IMR-90 (cell line): ENCODE data around the gene POLR3K. TPM values are rescaled to one million over a fixed set of nuclear protein-coding genes. Genes with fewer than 3 reads are reported as not detected.

Source experiments
- ATAC-seq: fragments of 200-7000 bp; cut with Tn5 transposase; 2 replicates; pipeline ENCODE4 v1.9.1; 2020; ENCODE audit warnings: low read depth, mild to moderate bottlenecking, moderate library complexity
- BruUV-seq: library from RNA; stranded (reverse); fragments of 400-500 nt; replicated peaks from 2 replicates; lab custom pipeline; 2021; lab: Mats Ljungman, UMichigan
- CTCF ChIA-PET: fragments of 300-600 bp; formaldehyde crosslinking; extraction: SDS; loops from one replicate; lab custom pipeline; 2021; ENCODE audit warnings: antibody characterized with exemption; lab: Yijun Ruan, JAX
- POLR2A ChIA-PET: fragments of 300-600 bp; sonication (Branson Sonifier 250); formaldehyde crosslinking; loops from one replicate; lab custom pipeline; 2022; ENCODE audit warnings: antibody characterized with exemption; ENCODE audit not compliant: unreplicated experiment; lab: Charles Lee
- DNase-seq: peaks from one replicate; pipeline ENCODE4 v3.0.0; 2013
- H2AFZ ChIP-seq: replicated peaks from 2 replicates; pipeline ENCODE3; 2013; ENCODE audit warnings: low read length, mild to moderate bottlenecking; ENCODE audit not compliant: poor library complexity
- H2AK5ac ChIP-seq: 2 replicates; pipeline ENCODE4 v1.6.1; 2013; ENCODE audit warnings: low read depth, low read length, inconsistent platforms
- H2AK9ac ChIP-seq: replicated peaks from 2 replicates; pipeline ENCODE3; 2013; ENCODE audit warnings: mild to moderate bottlenecking, low read depth, low read length, moderate library complexity; ENCODE audit not compliant: poor library complexity
- H2BK120ac ChIP-seq: 2 replicates; pipeline ENCODE4 v1.6.1; 2013; ENCODE audit warnings: low read depth, low read length, inconsistent platforms
- H2BK15ac ChIP-seq: 3 replicates; pipeline ENCODE4 v1.6.1; 2013; ENCODE audit warnings: low read depth, low read length, inconsistent platforms
- H2BK20ac ChIP-seq: 2 replicates; pipeline ENCODE4 v1.6.1; 2013; ENCODE audit warnings: low read depth, mild to moderate bottlenecking, inconsistent platforms, low read length, moderate library complexity
- H2BK5ac ChIP-seq: 2 replicates; pipeline ENCODE4 v1.6.1; 2013; ENCODE audit warnings: mild to moderate bottlenecking, low read depth, low read length, inconsistent platforms; ENCODE audit not compliant: poor library complexity, severe bottlenecking
- H3K14ac ChIP-seq: replicated peaks from 2 replicates; pipeline ENCODE4 v1.6.1; 2013; ENCODE audit warnings: low read depth, low read length, inconsistent platforms
- H3K18ac ChIP-seq: 2 replicates; pipeline ENCODE4 v1.6.1; 2013; ENCODE audit warnings: low read depth, low read length, control low read depth
- H3K23ac ChIP-seq: 2 replicates; pipeline ENCODE4 v1.6.1; 2013; ENCODE audit warnings: low read depth, low read length, inconsistent platforms
- H3K27ac ChIP-seq: 2 replicates; pipeline ENCODE4 v1.5.1; 2013; ENCODE audit warnings: mild to moderate bottlenecking, control low read depth, low read length; ENCODE audit not compliant: insufficient read depth
- H3K27me3 ChIP-seq: 2 replicates; pipeline ENCODE4 v1.6.1; 2013; ENCODE audit warnings: low read length; ENCODE audit not compliant: control insufficient read depth, insufficient read depth
- H3K36me3 ChIP-seq: 2 replicates; pipeline ENCODE4 v1.6.1; 2013; ENCODE audit warnings: low read length, mixed read lengths; ENCODE audit not compliant: control insufficient read depth, insufficient read depth
- H3K4ac ChIP-seq: 2 replicates; pipeline ENCODE4 v1.6.1; 2013; ENCODE audit warnings: low read depth, low read length, inconsistent platforms
- H3K4me1 ChIP-seq: 2 replicates; pipeline ENCODE4 v1.6.1; 2013; ENCODE audit warnings: low read length, mixed read lengths; ENCODE audit not compliant: control insufficient read depth, insufficient read depth
- H3K4me2 ChIP-seq: 2 replicates; pipeline ENCODE4 v1.6.1; 2013; ENCODE audit warnings: low read depth, mild to moderate bottlenecking, control low read depth, low read length, moderate library complexity
- H3K4me3 ChIP-seq: 2 replicates; pipeline ENCODE4 v1.5.1; 2013; ENCODE audit warnings: low read depth, mild to moderate bottlenecking, control low read depth, low read length, moderate library complexity; ENCODE audit not compliant: insufficient read depth
- H3K56ac ChIP-seq: 2 replicates; pipeline ENCODE4 v1.6.1; 2013; ENCODE audit warnings: low read length, inconsistent platforms; ENCODE audit not compliant: insufficient read depth; ENCODE audit errors: extremely low read depth
- H3K79me1 ChIP-seq, 2 experiments: 2 replicates each; pipeline ENCODE4 v1.6.1; 2013; ENCODE audit warnings: low read length in 2 of 2, inconsistent platforms in 1 of 2, low read depth in 1 of 2
- H3K9ac ChIP-seq: 2 replicates; pipeline ENCODE4 v1.6.1; 2013; ENCODE audit warnings: low read depth, low read length, control low read depth
- H3K9me1 ChIP-seq: 2 replicates; pipeline ENCODE4 v1.6.1; 2013; ENCODE audit warnings: low read length, inconsistent platforms; ENCODE audit not compliant: insufficient read depth
- H3K9me3 ChIP-seq: 2 replicates; pipeline ENCODE4 v1.6.1; 2013; ENCODE audit warnings: low read length; ENCODE audit not compliant: control insufficient read depth, insufficient read depth
- H4K20me1 ChIP-seq: 2 replicates; pipeline ENCODE4 v1.6.1; 2013; ENCODE audit warnings: low read length, inconsistent platforms; ENCODE audit not compliant: insufficient read depth
- H4K5ac ChIP-seq: 2 replicates; pipeline ENCODE4 v1.6.1; 2013; ENCODE audit warnings: mild to moderate bottlenecking, low read depth, low read length, control low read depth
- H4K8ac ChIP-seq, 2 experiments: 2 replicates each; pipeline ENCODE4 v1.6.1; 2013; ENCODE audit warnings: low read depth in 2 of 2, low read length in 2 of 2, control low read depth in 1 of 2, inconsistent platforms in 1 of 2
- H4K91ac ChIP-seq: 2 replicates; pipeline ENCODE4 v1.6.1; 2013; ENCODE audit warnings: low read depth, low read length, inconsistent platforms; ENCODE audit not compliant: insufficient read depth
- BHLHE40 ChIP-seq: fragments of 150-350 bp; IDR thresholded peaks from 2 replicates; pipeline ENCODE4 v1.6.1; 2016; ENCODE audit warnings: mild to moderate bottlenecking, low read depth, low read length
- CEBPB ChIP-seq: IDR thresholded peaks from 2 replicates; pipeline ENCODE4 v1.6.1; 2012; ENCODE audit warnings: low read depth, low read length, improper control_type of control experiment
- CHD1 ChIP-seq: IDR thresholded peaks from 2 replicates; pipeline ENCODE4 v1.6.1; 2012; ENCODE audit warnings: low read depth, low read length, improper control_type of control experiment
- CTCF ChIP-seq: conservative IDR thresholded peaks from 2 replicates; pipeline ENCODE4 v1.5.1; 2012; ENCODE audit warnings: mild to moderate bottlenecking, low read depth, low read length, improper control_type of control experiment
- ELK1 ChIP-seq: fragments of 150-350 bp; IDR thresholded peaks from 2 replicates; pipeline ENCODE4 v1.6.1; 2016; ENCODE audit warnings: low read depth, mild to moderate bottlenecking, low read length, moderate library complexity, borderline replicate concordance
- FOS ChIP-seq: fragments of 150-350 bp; IDR thresholded peaks from 2 replicates; pipeline ENCODE4 v1.6.1; 2016; ENCODE audit warnings: low read depth, low read length
- MAZ ChIP-seq: IDR thresholded peaks from 2 replicates; pipeline ENCODE4 v1.6.1; 2012; ENCODE audit warnings: low read depth, mild to moderate bottlenecking, low read length, improper control_type of control experiment, moderate library complexity, borderline replicate concordance
- MXI1 ChIP-seq: IDR thresholded peaks from 2 replicates; pipeline ENCODE4 v1.6.1; 2012; ENCODE audit warnings: low read depth, mild to moderate bottlenecking, low read length, moderate library complexity, borderline replicate concordance
- NFE2L2 ChIP-seq: fragments of 150-350 bp; IDR thresholded peaks from 2 replicates; pipeline ENCODE4 v1.6.1; 2016; ENCODE audit warnings: low read depth, mild to moderate bottlenecking, low read length
- POLR2A ChIP-seq: IDR thresholded peaks from 2 replicates; pipeline ENCODE4 v1.6.1; 2012; ENCODE audit warnings: mild to moderate bottlenecking, low read depth, low read length
- RAD21 ChIP-seq: IDR thresholded peaks from 2 replicates; pipeline ENCODE4 v1.6.1; 2012; ENCODE audit warnings: low read length, improper control_type of control experiment
- RFX5 ChIP-seq: IDR thresholded peaks from 2 replicates; pipeline ENCODE4 v1.8.0; 2012; ENCODE audit warnings: low read depth, mild to moderate bottlenecking, low read length, moderate library complexity
- SMC3 ChIP-seq: fragments of 150-350 bp; IDR thresholded peaks from 2 replicates; pipeline ENCODE4 v1.6.1; 2016; ENCODE audit warnings: low read depth, mild to moderate bottlenecking, antibody characterized with exemption, low read length, moderate library complexity
- USF2 ChIP-seq: fragments of 150-350 bp; IDR thresholded peaks from 2 replicates; pipeline ENCODE4 v1.6.1; 2017; ENCODE audit warnings: mild to moderate bottlenecking, antibody characterized with exemption, low read length, low read depth
- WGBS, 2 experiments: methylation state at CpG; one replicate each; pipeline versions ENCODE4 v1.1.5 to v1.1.7; 2013; ENCODE audit warnings: missing lambda C conversion rate in 2 of 2; ENCODE audit not compliant: insufficient read length in 1 of 2; ENCODE audit errors: extremely low coverage in 2 of 2; 5-methylcytosine and 5-hydroxymethylcytosine counted together
- dilution Hi-C: fragments of 300-500 bp; cut with HindIII; formaldehyde crosslinking; loops from one replicate; pipeline ENCODE4 v1.14.3; 2018; ENCODE audit warnings: low sequenced_read_pairs; ENCODE audit not compliant: unreplicated experiment
- in situ Hi-C: fragments of 300-500 bp; cut with MboI; formaldehyde crosslinking; loops from 3 replicates; pipeline ENCODE4 v1.14.3; 2019; ENCODE audit warnings: low sequenced_read_pairs, inconsistent platforms, mixed read lengths
- intact Hi-C: fragments of 100-400 bp; cut with micrococcal nuclease; formaldehyde crosslinking; loops from 2 replicates; pipeline ENCODE4 v1.10.0; 2022
- polyA plus RNA-seq, 3 experiments: library from polyadenylated mRNA; depleted of rRNA; stranded (reverse); fragments of >200 nt; gene quantifications; 2 replicates each; pipeline ENCODE4 v1.2.3, GENCODE V29; 2012; ENCODE audit warnings: low replicate concordance in 1 of 3
- total RNA-seq: library from RNA; depleted of rRNA; stranded (reverse); fragments of >200 nt; gene quantifications from 2 replicates; pipeline ENCODE4 v1.2.3, GENCODE V29; 2012

The POLR3K gene
- total and polyA plus RNA-seq, 2 of the 4 experiments (the other 2 are of a cell fraction) = 9.0 to 39.5 TPM

GRCh38 chr16:78444-79150, 25.2 kb upstream of the POLR3K start:
- Histone ChIP-seq H4K91ac (peak overlapping the region; percentile 84), H2BK5ac (peak overlapping the region; percentile 80), H2BK15ac (no peak overlapping the region; the same call in 2 of the 3 replicates), H3K27me3 (no peaks in the 10 kb centered on the region), H2AK9ac (peak overlapping the region; percentile 98), H3K9ac (peak overlapping the region; percentile 93), H3K18ac (peak overlapping the region; percentile 13; the same call in 1 of the 2 replicates), H3K27ac (peak overlapping the region; percentile 89), H4K5ac (peak overlapping the region; percentile 36), H3K79me1 (peaks cover 4 to 39% of the 10 kb centered on the region in 2 experiments), H2AFZ (peak overlapping the region; percentile 82), H3K36me3 (peaks cover 22% of the 10 kb centered on the region), H4K8ac (peak overlapping the region; percentile 57 to 62), H3K23ac (peak overlapping the region; percentile 80), H3K9me3 (no peaks in the 10 kb centered on the region), H2BK20ac (no peak overlapping the region), H3K14ac (peak overlapping the region; percentile 85), H3K56ac (peak overlapping the region; percentile 59), H2AK5ac (peak overlapping the region; percentile 93), H3K4ac (peak overlapping the region; percentile 70), H2BK120ac (peak overlapping the region; percentile 2; the same call in 1 of the 2 replicates), H4K20me1 (peaks cover 11% of the 10 kb centered on the region), H3K4me1 (peaks cover 38% of the 10 kb centered on the region), H3K9me1 (peaks cover 12% of the 10 kb centered on the region; the same call in 1 of the 2 replicates), H3K4me3 (peak overlapping the region; percentile 85), H3K4me2 (peak overlapping the region; percentile 98)
- in situ Hi-C loops (no loop called here), dilution Hi-C loops (no loop called here), intact Hi-C loops (no loop called here)
- BruUV-seq = no TSS peak
- ChIA-PET POLR2A (interaction anchor here (0.6 kb wide), 1 partner anchor 18 kb away, joined by 3 read pairs; no protein-coding TSS in a partner anchor), CTCF (interaction anchor here (1.6 kb wide), 1 partner anchor 13 kb away, joined by 6 read pairs; no protein-coding TSS in a partner anchor)
- peak; percentile 52 for DNase-seq
- ATAC-seq = peak; percentile 4
- 12% methylated on average over 7 of the region's 36 CpGs; no CpG with 5 or more reads in 1 of the 2 experiments for WGBS, 2 experiments
- TF ChIP-seq RAD21 = no peak
- TF ChIP-seq MAZ = no peak
- peak; percentile 62 for TF ChIP-seq POLR2A
- TF ChIP-seq ELK1 = no peak
- 0 out of 2 replicates have a peak, but pooled peaks have one; percentile 3 for TF ChIP-seq BHLHE40
- TF ChIP-seq CEBPB = no peak
- TF ChIP-seq NFE2L2 = no peak
- TF ChIP-seq MXI1 = no peak
- TF ChIP-seq USF2 = no peak
- TF ChIP-seq FOS = no peak
- no peak for TF ChIP-seq RFX5
- TF ChIP-seq SMC3 = no peak
- TF ChIP-seq CTCF = no peak
- TF ChIP-seq CHD1 = no peak
